GM19468 (cell line): Measurements from ENCODE around the gene SAXO2.
"Not testable (repeated sequence)": the region's sequence is repeated elsewhere in the genome, so short reads cannot be mapped to it uniquely, and the experiment has no call there.

Source experiments
- ATAC-seq: cut with Tn5 transposase; IDR thresholded peaks from one replicate; pipeline ENCODE4 v1.9.1; 2021; ENCODE audit warnings: mild to moderate bottlenecking, moderate library complexity, moderate number of reproducible peaks; ENCODE audit not compliant: unreplicated experiment; ENCODE audit errors: extremely low read depth

Gene SAXO2

GRCh38 chr15:82262422-82263026 lies at the start of gene SAXO2, which contains the start of gene EFL1:
SAXO2 (plus strand) TSS chr15:82262818; CDS start chr15:82262880, 62 bp downstream.
EFL1 (minus strand) TSS chr15:82262734; CDS start chr15:82261778, 956 bp downstream.
- ATAC-seq, result peak; percentile 92

GRCh38 chr15:82216092-82216491 lies 46.5 kb upstream of the SAXO2 start:
- not testable (repeated sequence) for ATAC-seq

DNA sequence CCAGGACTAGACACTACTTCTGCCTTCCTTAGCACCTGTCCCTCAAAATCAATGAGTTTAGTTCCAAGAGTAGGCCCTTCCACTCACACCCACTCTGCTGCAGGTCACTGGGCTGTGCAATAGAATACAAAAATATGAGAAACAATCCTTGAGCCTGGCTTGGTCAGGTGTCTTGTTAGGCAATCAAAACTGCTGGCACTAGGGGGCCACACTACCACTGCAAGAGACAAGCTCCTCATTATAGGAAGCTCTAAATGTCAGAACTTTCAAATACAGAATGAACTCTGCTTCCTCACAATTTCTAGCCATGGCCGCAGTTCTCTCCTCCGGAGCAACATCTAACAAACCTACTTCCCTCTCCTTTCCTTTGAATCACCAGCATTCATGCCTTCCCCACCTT lies 41.1 kb upstream of the SAXO2 start:
- ATAC-seq, result not testable (repeated sequence)

DNA sequence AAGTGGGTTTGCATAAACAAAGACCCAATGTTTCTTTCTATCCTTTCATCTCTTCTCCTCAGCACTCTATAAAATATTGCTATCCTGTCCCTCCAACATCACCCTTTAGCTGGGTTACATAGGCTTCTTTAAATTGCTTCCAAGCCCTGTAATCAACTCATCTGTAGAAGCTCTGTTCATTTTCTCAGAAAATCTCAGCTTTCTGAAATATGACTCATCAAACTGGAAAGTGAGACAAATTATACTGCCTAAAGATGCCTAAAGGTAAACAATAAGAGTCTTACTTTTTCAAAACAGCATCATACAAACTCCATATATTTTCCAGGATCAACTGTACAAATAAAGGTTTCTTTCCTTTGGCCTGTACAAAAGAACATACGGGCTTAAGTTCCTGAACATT lies 33.9 kb upstream of the SAXO2 start:
- ATAC-seq, result no peak

DNA sequence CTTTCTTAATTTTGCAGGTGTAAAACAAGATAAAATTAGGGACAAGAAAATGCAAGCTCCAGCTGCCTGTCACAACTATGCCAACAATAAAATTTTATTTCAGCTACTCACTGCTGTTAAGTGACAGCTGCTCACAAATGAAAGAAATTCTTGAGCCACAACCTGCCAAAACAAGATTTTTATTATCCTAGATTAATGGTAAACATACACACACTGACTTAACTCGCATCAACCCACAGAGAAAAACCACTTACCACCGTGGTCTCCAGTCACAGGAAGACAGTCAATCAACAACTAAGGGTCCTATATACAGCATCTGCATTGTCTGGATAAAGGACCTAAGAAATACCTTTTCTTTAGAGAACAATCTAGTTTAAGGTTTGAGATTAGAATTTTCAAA lies 31.4 kb upstream of the SAXO2 start:
- no peak for ATAC-seq

DNA sequence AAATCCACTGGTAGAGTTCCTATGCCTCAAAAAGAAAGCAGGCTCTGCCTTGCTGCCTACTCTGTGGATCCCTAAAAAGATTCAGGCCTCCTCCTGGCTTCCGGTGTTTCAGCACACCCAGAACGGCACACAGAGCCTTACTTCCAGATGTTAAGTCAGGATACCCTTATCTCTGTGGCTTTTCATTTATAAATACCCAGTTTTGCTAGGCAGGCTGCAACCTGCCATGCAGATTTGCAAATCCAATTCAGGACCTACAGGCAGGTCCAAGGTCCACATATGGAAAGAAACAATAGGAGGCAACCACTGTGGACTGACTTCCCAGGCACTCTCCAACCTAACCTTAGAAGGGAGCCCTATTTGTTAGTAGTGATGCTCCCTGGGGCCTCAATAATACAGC lies 30.8 kb upstream of the SAXO2 start:
- ATAC-seq, result no peak

- not testable (repeated sequence) for ATAC-seq
These were observed 24.6 kb upstream of the SAXO2 start for GRCh38 chr15:82237944-82238534.

DNA sequence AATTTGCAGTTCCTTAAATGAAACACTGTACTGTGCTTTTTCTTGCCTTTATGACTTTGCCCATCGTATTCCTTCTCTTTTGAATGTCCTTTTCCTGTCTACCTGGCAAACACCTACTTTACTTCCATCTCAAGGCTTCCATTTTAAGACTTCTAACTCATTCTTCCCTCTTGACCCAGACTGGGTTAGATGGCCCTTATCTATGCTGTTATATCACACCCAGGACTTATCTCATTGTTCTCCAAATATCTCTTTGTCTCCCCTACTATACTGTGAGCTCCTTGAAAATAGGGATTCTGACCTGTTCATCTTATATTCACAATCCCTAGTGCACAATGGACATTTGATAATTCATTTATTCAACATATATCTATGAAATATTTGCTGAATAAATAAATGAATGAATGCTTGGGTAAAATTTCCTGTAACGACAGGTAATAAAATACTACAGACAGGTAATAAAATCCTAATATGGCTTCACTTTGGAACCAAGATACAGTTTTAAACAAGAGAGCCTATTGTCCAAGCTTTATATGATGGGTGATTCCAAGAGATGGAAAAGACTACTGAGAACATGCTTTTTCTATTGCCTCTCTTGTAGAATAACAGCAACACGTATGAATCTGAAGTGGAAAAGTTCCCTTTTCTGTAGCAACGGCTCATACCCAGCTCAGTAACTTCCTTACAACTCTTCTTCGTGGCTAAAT lies 22.8 kb upstream of the SAXO2 start:
- no peak for ATAC-seq

DNA sequence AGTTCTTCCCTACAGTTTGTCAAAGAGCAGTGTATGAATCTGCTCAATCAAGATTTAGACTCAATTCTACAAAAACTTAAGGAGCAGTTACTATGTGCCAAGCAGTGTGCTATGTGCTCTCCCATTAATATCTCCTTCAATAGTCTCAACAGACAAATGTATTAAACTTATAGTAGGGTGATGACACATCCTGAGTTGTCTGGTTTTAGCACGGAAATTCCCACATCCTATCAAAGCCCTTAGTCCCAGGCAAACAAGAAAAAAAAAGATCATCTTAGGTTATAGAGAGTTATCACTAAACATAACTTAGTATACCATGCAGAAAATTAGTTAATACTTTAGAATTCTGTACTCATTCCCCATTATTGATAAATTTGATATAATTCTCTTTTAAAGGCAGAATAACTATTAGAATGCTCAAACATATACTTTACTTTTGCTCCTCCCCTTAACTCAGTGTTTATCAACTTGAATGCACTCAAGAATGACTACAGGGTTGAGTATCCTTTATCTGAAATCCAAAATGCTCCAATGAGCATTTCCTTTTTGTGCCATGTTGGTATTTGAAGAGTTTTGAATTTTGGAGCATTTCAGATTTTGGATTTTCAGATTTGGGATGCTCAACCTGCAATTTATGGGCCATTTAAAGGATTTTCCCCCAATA lies 20.6 kb upstream of the SAXO2 start:
- not testable (repeated sequence) for ATAC-seq

- not testable (repeated sequence) for ATAC-seq
These were observed 19.0 kb upstream of the SAXO2 start for GRCh38 chr15:82243644-82244043.

- ATAC-seq, result not testable (repeated sequence)
These were observed 16.7 kb upstream of the SAXO2 start for GRCh38 chr15:82245956-82246355.

GRCh38 chr15:82248261-82248660 lies 14.4 kb upstream of the SAXO2 start:
- ATAC-seq, result not testable (repeated sequence)

GRCh38 chr15:82261566-82262421 lies 824 bp upstream of the SAXO2 start:
- not testable (repeated sequence) for ATAC-seq

- no peak for ATAC-seq
These were observed 732 bp downstream of the SAXO2 start for GRCh38 chr15:82263350-82263749.

DNA sequence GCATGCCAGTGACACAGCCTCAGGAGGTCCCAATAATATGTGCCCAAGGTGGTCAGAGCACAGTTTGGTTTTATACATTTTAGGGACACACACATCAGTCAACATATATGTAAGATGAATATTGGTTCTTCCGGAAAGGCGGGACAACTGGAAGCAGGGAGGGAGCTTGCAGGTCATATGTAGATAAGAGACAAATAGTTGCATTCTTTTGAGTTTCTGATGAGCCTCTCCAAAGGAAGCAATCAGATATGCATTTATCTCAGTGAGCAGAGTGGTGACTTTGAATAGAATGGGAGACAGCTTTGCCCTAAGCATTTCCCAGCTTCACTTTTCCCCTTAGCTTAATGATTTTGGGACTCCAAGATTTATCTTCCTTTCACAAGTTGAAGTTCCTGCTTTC lies 4.5 kb downstream of the SAXO2 start:
- ATAC-seq, result not testable (repeated sequence)

DNA sequence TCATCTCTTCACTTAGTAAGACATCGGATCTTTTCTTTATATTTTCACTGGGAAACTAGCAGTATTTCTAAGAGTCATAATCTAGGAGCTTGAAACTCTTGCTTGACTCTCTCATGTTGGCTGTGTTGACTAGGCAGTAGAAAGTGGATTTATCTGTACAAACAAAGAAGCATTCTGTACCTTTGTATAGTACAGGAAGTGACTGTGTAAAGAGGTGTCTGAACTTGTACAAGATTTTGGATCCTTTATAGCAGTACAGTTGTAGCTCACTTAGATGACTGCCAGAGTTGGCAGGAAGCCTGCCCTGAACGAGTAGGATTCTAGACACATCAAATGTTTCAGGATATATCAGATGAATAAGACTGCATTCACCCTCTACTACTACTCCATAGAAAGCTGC lies 5.8 kb downstream of the SAXO2 start:
- ATAC-seq, result not testable (repeated sequence)

DNA sequence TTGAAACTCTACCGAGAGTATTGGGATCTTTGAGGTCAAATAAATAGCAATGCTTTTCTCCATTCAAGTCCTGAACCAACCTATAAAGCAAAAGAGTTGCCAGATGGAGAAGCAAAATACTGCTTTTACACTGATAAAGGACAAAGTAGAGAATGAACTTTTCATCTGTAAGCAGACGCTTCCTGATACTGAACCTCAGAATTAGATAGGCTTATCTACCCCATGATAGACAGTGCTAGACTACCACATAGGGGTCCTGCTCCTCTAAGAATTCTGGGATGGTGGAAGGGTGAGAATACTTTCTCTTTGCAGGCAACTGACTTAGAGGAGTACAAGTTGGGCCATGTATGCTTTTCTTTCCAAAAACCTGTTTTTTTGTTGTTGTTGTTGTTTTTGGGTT lies 9.5 kb downstream of the SAXO2 start:
- no peak for ATAC-seq

- ATAC-seq, result no peak
These were observed 12.8 kb downstream of the SAXO2 start for GRCh38 chr15:82275410-82275809.

DNA sequence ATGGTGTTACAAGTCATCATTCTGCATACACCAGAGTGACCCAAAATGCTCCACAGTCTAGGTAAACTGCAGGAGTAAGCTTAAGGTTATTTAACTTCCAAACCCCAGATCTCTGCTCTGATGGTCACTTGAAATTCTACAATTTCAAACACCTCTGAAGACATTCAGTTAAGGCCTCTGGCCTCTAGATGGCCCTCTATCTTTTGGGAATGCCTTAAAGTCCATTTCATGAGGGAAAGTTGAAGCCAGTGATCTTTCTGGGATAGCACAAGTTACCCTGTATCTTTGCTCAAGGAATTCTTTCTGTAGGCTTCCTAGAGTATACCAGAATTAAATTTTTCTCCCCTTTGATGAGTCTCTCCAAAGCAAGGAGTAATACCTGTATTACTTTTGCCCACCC lies 18.7 kb downstream of the SAXO2 start:
- ATAC-seq, result not testable (repeated sequence)

GRCh38 chr15:82282386-82282785 lies 19.8 kb downstream of the SAXO2 start:
- ATAC-seq, result not testable (repeated sequence)
